Activated CD4-positive, alpha-beta T cell treated with anti-CD3 and anti-CD28 coated beads, Interleukin-2, amount 50 U/mL, for 48 hours (primary cell): ENCODE measurements around the gene POLD3.
A peak's percentile ranks its signal among the peaks of the same experiment; 100 is the strongest.

Source experiments
- DNase-seq, 2 experiments: peaks; one replicate each; pipeline ENCODE4 v3.0.0-alpha.2; 2020

POLD3 gene

DNA sequence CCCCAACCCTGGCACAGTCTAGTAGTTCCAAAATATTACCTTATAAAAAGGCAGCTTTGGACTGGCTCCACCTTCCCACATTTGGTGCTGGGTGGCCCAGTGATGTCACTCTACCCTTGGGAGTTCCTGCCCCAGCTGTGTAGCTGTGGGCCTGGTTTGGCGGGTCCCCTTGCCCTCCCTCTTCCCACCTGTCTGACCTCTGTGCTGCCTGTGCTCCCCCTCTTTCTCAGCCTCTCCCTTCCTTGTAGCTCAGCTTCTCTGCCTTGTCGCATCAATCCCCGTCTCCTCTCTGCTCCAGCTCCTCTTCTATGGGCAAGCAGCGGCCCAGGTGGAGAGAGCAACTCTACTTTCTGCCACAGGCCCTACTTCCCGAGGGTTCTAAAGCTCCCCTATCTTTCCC lies 84.2 kb downstream of the POLD3 start:
- DNase-seq, result no peak

DNA sequence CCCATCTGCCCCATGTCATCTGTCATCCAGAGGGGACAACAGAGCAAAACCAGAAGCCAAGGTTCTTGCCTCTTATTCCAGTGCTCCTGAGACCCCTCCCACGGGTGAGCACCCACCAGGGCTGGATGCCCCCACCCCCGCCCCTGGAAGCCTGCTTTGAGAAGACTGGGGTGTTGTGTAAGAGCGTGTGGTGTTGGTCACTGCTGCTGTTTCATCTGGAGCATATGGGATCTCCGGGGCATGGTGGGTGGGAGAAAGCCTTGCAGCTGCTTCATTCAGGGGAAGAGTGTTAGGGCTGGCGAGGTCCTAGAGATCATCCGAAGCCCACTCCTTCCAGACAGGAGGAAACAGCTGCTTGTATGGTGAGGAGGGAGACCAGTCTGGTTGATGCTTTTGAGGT lies 84.7 kb downstream of the POLD3 start:
- DNase-seq, result no peak

DNA sequence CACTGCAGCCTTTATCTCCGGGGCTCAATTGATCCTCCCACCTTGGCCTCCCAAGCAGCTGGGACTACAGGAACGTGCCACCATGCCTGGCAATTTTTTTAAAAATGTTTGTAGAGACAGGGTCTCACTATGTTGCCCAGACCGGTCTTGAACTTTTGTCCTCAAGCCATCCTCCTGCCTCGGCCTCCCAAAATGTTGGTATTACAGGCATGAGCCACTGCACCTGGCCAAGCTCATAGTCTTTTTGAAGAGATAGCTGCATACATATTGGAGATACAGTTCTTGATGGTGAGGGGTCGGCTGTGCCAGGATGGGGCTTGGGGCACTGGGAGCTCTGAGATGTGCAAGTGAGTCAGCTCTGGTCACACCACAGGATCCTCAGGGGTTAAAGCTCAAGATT lies 85.7 kb downstream of the POLD3 start:
- no peak for DNase-seq

DNA sequence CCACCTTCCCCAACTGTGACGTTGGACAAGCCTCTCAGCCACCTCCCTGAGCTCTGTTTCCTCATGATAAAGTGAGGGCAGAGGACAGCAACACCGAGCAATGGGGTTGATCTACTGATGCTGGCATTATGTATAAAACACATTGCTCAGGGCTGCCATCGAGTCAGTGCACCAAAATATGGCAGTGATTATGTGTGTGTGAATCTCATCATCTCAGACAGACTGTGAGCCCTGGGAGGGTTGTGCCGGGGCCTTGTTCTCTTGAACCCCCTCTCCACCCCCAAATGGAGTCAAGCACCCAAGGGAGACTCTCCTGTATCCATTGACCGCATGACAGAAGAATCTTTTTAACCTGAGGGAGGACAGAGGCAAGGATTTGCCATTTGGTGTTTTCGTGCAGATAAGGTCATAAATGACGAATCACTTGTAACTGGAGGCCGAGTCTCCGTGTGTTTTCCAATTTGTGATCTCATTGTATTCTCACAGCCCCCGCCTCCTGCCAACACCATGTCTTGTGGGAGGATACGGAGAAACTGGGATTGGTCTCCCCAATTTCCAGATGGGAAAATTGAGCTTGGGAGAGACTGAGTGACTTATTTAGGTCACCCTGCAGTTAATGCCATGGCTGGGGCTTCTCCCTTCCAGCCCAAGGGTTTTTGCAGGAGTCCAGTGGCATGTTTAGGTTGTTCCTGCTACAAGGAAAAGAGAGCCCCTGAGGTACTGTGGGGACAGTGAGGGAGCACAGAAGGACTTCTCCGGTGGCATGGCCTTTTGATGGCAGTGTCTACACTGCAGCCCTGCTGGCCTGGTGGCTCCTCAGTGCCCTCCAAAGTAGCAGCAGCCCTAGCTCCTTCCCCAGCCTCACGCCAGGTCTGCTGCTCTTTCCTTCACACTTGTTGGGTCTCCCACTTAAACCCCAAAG lies 86.5 kb downstream of the POLD3 start:
- DNase-seq, result no peak

- DNase-seq, result no peak
Observed at GRCh38 chr11:74679513-74679865, 87.1 kb downstream of the POLD3 start.

DNA sequence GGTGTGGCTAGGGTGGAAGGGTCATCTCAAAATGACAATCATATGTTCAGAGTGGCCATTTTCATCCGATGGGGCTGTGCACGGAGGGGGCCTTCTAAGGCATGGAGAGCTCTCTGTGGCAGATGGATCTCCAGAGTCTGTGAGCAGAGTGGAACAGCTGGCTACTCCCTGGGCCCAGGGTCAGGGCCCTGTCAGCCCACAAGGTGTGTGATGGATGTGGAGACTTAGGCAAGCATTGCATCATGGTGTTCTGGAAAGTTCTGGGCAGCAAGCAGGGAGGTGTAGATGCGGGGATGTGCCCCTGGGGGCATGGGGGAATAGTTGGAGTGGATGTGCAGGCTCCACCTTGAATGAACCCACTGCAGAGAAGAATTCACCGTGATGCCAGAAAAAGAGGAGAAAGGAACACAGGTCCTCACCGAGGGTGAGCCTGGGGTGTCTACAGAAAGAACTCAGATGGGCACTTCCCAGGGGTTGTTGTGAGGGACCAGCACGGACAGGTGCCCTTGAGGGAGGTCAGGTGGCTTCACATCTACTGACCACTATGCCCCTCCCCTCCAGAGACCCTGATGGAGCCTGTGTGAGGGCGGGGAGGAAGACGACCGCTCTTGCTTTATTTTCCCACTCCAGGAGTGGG lies 87.8 kb downstream of the POLD3 start:
- no peak for DNase-seq

DNA sequence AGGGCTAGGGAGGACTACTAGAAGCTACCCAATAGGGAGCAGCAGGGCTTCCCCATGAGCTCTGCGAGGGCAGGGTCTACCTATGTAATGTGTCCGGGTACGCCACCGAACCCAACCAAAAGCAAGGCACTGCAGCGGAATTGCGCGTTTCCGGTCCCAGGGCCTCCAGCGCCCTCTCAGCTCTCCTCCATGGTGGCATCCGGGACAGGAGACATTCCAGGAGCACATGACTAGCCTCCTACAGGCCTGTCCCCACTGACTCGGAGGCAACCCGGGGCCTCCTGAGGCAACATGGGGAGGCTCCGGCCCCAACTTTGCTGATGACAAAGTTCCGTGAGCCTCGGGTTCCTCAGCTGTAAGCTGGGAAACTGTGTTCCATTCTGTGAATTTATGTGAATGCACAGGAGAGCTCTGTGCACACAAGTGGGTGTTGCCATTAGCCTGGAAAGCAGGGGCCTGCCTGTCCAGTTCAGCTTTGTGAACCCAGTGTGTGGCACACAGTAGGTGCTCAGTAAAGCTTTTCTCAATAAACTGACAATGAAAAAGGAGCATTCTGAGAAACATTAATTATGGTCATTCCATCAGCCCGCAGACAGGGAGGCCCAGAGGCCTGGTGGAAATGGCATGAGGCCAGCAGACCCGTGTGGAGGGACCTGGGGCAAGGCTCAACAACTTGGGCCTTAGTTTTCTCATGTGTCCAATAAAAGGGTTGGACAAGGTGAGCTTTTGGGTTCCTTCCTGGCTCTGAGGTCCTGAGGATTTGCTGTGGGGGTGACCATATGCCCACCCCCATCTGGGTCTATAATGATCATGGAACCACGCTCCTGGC lies 88.5 kb downstream of the POLD3 start:
- DNase-seq, result no peak

GRCh38 chr11:74681686-74682651 lies 89.6 kb downstream of the POLD3 start:
- DNase-seq, result no peak

- DNase-seq, result no peak
Observed at GRCh38 chr11:74682731-74683278, 90.4 kb downstream of the POLD3 start.

GRCh38 chr11:74683279-74683871 lies 91.0 kb downstream of the POLD3 start:
- DNase-seq, result peak; percentile 3 to 9

DNA sequence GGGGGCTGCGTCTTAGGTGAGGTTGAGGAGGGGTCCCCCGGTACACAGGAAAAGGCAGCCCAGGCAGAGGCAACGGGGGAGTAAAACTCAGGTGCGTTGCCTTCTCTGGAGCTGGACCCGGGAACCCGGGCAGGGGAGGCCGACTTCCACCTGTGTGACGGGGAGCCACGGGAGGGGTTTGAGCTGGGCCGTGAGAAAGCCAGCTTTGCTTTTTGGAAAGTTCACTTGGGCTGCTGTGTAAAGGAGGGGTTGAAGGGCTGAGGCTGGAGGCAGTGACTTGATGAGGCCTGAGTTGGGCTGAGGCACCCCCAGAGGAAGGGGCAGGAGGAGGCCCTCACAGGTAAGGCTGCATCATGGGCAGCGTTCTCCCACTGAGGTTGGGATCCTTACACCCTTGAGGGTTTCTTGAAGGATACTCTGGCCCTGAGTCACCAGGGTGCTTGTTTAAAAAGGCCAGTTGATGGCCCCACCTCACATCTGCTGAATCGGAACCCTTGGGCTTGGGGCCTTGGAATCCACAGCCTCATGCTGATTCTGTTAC lies 91.6 kb downstream of the POLD3 start:
- DNase-seq, result no peak

DNA sequence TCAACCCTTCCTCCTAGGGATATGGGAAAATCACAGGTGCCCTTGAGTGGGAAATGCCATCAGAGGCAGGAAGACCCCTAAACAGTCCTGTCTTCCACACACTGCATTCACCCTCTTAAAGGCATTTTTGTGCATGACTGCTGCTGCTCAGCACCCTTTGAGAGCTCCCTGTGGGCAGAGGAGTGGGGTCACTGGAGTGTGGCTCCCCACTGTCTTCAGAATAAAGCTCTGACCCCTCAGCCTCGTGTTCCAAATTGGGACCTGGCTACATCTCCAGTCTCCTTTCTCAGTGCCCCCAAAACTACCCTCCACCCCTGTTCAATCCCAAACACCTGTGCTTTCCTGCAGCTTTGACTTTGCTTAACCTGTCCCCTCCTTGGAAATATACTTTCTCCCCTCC lies 92.3 kb downstream of the POLD3 start:
- DNase-seq, result no peak

GRCh38 chr11:74685338-74685737 lies 93.0 kb downstream of the POLD3 start:
- DNase-seq, result no peak

DNA sequence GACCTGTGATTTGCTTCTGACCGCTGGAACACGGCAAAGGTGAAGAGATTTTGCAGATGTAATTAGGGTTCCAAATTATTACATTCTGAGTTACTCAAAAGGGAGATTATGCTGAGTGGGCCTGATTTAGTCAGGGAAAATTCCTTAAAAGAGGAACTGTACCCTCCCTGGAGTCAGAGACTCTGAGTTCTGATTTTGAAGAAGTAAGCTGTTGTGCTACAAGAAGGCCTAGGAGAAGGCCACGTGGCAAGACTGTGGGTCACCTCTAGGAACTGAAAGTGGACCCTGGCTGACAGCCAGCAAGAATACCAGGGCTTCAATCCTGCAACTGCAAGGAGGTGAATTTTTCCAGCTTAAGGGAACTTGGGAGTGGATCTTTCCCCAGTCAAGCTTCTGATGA lies 93.5 kb downstream of the POLD3 start:
- no peak for DNase-seq

DNA sequence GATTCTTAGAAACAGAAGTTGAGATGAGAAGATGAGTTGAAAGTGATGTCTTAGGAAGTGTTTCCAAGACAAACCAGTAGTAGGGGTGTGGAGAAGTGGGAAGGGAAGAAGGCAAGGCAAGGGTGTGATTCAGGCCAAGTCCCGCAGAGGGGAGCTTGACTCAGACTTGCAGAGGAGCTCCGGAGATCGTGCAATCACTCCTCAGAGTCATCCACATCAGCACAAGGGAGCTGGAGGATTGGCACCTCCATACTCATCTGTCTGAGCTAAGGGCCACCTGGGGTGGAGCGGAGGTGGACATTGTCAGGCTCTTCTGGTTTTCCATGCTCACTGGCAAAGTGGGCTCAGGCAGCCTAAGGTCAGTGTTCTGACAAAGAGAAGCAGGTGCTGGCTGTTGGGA lies 94.4 kb downstream of the POLD3 start:
- DNase-seq, result no peak

GRCh38 chr11:74687237-74688023 lies 95.0 kb downstream of the POLD3 start:
- no peak for DNase-seq

DNA sequence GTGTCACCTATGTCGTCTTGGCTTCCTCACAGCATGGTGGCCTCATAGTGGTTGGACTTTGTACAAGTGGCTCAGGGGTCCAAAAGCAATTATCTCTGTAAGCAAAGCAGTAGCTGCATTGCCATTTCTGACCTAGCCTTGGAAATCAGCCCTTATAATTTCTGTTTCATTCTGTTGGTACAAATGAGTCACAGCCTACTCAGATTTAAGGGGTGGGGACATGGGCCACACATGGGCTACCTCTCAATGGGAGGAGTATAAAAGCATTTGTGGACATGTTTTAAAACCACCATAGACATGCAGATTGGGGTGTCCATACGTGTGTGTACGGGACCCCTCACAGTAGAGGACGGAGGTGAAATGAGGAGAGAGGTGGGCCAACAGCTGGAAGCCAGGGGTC lies 97.3 kb downstream of the POLD3 start:
- no peak for DNase-seq

GRCh38 chr11:74691755-74692154 lies 99.4 kb downstream of the POLD3 start:
- DNase-seq, result no peak
